OCI-LY7 (cell line): ENCODE data around the gene GIT2.
"Not testable (repeated sequence)": the region's sequence is repeated elsewhere in the genome, so short reads cannot be mapped to it uniquely, and the experiment has no call there.

Source experiments
- CTCF ChIP-seq: fragments of 200-600 bp; sonication (generic); conservative IDR thresholded peaks from 2 replicates; pipeline ENCODE4 v1.5.1; 2014; ENCODE audit warnings: mild to moderate bottlenecking, antibody characterized with exemption, low read length, moderate library complexity, mixed read lengths
- EZH2phosphoT487 ChIP-seq: fragments of 200-600 bp; sonication (generic); IDR thresholded peaks from 2 replicates; pipeline ENCODE4 v1.6.1; 2018; ENCODE audit warnings: low read depth, borderline replicate concordance, mild to moderate bottlenecking, mixed run types, antibody characterized with exemption, low read length, moderate library complexity, mixed read lengths

- TF ChIP-seq EZH2phosphoT487, CTCF: not testable (repeated sequence)
Observed at GRCh38 chr12:109891731-109892130, 104.4 kb downstream of the GIT2 start.
